HL-60/S4 treated with retinoic acid at 250 ng/mL for 4 days and 3 days (cell line): ENCODE data around the gene HOGA1.

ENCODE experiments used
- in situ Hi-C: fragments of 300-500 bp; cut with MboI; formaldehyde crosslinking; loops from 2 replicates; pipeline ENCODE4 v1.7.0; 2022; ENCODE audit warnings: low sequenced_read_pairs

Gene HOGA1

DNA sequence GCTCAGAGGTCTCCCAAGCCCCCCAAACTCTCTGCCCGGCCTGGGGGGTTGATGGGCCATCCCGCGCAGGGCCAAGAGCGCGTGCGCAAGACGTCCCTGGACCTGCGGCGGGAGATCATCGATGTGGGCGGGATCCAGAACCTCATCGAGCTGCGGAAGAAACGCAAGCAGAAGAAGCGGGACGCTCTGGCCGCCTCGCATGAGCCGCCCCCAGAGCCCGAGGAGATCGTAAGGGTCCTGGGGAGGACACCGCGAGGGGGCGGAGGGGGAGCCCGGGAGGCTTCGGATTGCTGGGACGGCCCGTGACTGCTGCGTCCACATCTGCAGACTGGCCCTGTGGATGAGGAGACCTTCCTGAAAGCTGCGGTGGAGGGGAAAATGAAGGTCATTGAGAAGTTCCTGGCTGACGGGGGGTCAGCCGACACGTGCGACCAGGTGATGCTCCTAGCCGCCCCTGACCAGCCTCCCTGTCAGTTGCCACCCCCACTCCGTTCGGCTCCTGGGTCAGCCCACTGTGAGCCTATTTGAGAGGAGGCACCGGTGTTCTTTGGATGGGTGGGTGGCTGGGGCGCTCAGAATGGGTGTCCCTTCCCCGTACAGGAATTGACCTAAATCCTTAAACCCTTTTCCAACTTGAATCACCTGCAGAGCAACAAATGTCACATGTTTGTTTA, 5.9 kb upstream of the HOGA1 start:
- in situ Hi-C loops, result no loop called here

DNA sequence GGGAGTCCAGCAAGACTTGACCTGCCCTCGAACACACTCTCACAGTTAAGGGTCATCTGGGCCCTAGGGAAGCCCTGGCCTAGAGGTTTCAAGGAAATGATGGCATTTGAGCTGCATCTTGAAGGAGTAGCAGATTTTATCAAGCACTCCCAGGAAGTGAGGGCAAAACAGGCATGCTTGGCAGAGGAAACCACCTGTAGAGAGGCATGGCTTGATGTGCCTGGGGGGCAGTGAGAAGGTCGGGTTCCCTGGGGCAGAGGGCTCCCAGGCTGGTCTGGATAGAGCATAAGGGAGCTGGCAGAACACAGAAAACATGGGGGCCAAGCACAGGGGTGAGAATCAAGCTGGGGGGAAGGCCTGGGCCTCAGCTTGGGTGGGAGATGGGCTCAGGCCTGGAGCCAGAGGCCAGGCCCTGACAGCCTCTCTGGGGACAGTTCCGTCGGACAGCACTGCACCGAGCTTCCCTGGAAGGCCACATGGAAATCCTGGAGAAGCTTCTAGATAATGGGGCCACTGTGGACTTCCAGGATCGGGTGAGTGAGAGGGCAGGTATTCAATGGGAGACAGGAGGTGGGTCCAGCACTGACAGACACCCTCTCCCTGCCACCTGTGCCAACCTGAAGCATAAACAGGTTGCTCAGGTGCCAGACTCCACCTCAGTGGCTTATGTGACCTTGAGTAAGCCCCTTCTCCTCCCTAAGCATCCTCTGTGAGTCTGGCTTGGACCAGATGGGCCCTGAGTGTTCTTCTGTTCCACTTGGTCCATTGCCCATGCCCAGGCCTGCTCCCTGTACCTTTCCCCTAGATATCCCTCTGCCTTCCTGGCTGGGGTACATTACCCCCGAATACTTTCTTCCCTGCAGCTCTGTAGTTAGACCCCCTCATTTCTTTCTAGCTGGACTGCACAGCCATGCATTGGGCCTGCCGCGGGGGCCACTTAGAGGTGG, 3.5 kb upstream of the HOGA1 start:
- in situ Hi-C loops, result no loop called here

DNA sequence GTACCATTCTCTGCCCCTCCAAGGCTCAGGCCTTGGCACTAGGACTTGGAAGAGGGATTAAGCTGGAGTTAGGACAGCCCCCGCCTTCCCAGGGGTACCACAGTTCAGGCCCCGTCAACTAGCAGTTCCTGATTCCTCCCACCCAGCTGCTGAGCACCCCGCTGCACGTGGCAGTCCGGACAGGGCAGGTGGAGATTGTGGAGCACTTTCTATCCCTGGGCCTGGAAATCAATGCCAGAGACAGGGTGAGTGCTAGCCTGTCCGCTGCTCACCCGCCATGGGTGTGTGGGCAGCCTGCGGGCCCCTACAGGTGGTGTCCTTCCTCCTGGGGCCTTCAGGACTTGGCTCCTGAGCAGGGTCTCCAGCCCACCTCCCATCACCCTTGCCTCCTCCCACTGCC, 2.0 kb upstream of the HOGA1 start:
- in situ Hi-C loops, result no loop called here

DNA sequence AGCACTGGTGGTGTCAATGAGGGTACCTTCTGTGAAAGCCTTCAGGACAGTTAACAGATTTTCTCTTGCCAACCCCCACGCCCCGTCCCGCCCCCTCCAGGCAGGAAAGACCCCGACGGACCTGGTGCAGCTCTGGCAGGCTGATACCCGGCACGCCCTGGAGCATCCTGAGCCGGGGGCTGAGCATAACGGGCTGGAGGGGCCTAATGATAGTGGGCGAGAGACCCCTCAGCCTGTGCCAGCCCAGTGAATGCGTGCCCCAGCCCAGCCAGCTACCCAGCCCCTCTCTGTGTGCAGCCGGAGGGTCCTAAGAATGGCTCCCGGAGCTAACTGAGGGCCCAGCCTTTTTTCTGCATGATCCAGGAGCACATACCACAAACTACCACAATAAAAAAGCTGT, 713 bp upstream of the HOGA1 start:
- in situ Hi-C loops, result no loop called here

DNA sequence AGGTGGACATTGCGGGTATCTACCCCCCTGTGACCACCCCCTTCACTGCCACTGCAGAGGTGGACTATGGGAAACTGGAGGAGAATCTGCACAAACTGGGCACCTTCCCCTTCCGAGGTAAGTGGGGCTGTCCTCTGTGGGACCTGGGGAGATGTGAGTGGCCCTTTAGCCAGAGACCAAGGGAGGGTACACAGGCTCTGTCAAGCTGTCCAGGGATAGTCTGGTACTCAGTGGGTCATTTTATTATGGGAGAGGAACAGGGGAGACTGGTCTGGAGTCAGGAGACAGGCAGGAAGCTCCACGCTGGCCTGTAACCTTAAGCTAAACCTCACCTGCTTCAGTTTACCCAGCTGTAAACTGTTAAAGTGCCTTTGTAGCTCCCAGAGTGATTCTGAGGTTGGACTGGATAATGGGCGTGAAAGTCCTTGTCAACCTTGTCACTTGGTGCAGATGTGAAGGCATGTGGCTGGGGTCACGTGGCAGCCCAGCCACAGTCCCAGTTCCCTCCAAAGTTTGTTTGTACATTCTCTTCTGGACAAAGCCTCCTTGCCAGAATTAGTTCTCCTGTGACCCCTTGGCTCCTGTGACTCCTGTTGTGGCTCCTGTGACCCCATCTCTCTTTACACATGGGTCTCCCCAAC, 729 bp downstream of the HOGA1 start:
- in situ Hi-C loops, result no loop called here

DNA sequence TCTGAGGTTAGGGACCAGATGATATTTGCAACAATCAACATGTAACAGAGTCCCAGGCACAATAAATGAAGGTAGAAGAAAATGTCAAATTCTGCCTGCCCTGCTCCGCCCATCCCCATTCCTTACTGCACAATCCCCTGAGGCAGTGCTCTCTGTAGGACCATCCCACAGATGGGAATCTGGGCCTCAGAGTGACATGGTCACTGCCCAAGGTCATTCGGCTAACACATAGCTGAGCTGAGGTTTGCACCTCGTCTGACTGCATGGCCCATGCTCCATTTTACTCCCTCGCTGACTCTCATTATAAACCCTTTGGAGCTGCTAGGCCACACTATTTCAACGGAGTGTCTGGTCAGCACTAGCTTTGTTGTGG, 1.2 kb downstream of the HOGA1 start:
- in situ Hi-C loops, result no loop called here

DNA sequence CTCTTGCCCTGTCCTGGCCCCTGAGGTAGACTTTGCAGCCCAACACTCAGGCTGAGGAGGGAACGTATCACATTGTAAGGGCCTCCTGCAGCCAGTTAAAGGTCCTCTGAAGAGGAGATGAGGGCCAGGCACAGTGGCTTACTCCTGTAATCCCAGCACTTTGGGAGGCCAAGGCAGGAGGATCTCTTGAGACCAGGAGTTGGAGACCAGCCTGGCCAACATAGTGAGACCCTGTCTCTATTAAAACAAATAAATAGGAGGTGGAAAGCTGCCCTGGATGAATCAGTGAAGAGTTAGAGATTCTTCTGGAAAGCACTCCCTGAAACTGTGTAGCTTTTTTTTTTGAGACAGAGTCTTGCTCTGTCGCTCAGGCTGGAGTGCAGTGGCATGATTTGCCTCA, 3.0 kb downstream of the HOGA1 start:
- in situ Hi-C loops, result no loop called here

DNA sequence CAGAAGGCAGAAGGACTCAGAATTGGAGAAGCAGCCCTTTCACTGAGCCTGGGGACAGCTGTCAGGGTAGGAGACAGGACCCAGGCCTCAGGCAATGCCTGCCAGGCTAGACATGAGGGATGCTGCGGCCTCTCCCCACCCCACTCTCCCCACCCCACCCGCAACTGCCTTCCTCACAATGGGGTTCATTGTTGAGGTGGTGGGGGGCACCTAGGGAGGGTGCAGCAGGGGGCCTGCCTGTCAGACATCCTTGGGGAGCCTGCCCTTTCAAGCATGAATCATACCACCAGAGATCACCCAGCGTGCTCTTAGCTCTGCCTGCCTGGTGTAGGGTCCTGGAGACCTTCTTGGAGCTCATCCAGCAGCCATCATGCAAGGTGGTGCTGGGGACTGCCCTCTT, 5.3 kb downstream of the HOGA1 start, which contains the start of gene C10orf62:
C10orf62 (plus strand) TSS at position 243 of the 400 bp plus-strand sequence. CDS start 177 bp downstream, outside the sequence.
- in situ Hi-C loops, result no loop called here

DNA sequence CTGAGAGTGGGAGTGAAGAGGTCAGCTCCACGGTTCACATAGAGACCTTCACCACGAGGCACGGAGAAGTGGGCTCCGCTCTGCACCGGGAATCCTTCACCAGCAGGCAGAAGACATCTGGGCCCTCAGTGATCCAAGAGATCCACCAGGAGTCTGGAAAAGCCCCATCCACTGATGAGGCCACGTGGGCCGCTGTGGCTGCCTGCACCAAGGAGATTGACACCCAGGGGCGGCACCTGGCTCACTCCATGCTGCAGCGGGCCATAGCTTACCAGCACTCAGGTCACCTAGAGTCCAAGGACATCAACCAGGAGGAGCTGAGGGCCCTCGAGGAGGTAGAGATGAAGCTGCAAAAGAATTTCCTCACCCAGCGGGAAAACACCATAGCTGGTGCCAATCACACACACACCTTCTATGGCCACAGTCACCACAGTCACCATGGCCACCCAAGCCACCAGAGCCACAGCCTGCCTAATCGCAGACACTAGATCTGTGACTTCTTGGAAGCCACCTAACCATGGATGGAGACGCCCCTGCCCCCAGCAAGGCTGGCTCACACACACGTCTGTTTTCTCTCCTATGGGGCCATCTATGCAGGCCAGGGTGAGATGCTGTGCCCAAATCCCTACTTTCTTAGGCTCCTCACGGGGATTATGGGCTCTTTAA, 6.0 kb downstream of the HOGA1 start:
- in situ Hi-C loops, result no loop called here

DNA sequence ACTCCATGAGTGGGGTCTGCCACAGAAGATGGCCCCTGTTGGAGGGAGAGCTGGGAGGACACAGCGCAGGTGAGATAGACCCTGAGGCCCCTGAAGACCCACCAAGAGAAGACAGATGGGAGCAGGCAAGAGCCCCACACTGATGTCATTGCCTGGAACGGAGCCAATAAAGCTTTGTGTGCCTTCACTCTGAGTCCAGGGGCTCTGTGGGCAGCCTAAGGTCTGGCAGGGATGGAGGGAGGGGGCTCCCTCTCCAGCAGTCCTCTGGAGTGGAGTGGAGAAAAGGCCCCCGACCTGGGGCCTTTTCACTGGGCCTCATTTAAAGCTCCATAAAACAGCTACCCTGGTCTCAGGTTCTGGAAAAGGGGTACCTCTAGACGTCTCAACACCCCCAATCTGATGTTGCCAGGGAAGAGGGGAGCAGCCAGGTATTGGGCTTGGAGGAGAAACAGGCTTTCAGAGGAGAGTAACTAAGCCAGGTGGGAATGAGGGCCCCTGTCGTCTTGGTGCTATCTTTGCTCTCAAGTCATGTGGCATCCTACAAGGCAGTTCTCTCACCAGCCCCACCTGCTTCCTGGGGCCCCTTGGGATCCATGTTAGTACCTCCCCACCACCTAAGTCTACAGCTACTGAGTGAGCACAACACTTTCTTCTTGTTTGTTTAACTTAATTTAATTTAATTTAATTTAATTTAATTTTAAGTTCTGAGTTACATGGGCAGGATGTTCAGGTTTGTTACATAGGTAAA, 6.7 kb downstream of the HOGA1 start:
- in situ Hi-C loops, result no loop called here

DNA sequence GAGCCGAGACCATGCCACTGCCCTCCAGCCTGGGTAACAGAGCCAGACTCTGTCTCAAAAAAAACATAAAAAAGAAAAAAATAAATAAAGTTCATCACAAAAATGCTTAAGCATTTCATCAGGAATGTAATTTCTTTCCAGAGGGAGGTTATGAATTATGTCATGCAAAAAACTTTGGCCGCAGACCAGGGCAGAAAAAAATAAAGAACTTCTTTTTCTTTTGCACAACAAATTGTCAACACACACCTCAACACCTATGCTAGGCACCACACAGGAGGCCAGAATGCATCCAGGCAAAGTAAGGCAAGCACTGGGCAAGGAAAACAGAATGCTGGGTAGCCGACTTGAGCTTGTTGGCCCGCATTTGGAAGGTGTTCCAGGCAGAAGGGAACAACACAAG, 9.2 kb downstream of the HOGA1 start:
- in situ Hi-C loops, result no loop called here

DNA sequence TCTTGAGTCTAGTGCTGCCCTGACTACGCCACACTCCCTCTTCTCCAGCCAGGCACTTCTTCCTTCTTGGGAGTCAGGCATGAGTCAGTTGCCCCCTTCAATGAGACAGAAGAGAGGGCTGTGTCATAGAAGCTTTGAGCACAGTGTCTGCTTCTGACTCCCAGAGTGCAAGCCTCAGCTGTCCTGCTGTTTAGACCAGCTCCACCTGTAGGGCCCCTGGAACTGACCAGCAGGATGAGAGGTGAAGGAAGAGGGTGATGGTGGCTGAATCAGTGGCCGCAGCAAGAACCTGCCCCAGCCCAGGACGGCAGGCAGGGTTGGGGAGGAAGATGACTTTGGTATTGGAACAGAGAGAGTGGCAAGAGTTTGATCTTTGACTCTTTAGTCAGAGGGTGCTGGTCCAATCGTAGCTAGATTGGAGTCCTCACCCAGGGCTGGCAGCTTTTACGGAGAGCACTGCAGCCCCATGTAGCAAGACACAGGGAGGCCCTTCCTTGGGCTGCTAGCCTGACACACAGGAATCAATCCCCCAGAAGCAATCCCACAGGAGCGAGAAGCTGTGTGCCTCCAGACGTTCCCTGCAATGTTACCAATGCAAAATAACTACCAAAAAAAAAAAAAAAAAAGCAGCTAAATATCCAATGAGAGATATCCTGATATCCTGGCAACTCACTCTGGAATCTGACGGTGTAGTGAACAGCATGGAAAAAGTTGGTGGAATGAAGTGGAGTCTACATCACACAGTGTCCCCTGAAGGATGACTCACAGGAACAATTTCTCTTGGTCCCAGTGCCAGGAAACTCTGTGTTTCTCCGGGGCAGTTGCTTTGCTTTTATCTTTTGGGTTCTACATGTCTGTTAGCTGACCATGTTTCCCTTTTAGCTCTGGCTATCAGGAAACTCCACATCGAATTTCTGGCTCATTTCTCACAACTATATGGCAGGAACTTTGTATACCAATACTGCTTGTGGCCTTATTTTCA, 12.2 kb downstream of the HOGA1 start:
- in situ Hi-C loops, result no loop called here

DNA sequence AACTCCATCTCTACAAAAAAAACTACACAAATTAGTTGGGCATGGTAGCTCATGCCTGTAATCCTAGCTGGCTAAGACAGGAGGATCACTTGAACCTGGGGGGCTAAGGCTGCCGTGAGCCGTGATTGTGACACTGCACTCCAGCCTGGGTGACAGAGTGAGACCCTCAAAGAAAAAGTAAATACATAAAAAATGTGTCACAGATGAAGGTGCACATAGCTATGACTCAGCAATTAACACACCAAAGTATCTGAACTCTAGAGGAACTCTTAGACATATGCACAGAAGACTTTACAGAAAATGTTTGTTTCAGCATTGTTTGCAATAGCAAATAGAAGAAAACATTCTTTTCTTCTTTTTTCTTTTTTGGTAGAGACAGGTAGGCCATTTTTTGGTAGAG, 13.6 kb downstream of the HOGA1 start:
- in situ Hi-C loops, result no loop called here

DNA sequence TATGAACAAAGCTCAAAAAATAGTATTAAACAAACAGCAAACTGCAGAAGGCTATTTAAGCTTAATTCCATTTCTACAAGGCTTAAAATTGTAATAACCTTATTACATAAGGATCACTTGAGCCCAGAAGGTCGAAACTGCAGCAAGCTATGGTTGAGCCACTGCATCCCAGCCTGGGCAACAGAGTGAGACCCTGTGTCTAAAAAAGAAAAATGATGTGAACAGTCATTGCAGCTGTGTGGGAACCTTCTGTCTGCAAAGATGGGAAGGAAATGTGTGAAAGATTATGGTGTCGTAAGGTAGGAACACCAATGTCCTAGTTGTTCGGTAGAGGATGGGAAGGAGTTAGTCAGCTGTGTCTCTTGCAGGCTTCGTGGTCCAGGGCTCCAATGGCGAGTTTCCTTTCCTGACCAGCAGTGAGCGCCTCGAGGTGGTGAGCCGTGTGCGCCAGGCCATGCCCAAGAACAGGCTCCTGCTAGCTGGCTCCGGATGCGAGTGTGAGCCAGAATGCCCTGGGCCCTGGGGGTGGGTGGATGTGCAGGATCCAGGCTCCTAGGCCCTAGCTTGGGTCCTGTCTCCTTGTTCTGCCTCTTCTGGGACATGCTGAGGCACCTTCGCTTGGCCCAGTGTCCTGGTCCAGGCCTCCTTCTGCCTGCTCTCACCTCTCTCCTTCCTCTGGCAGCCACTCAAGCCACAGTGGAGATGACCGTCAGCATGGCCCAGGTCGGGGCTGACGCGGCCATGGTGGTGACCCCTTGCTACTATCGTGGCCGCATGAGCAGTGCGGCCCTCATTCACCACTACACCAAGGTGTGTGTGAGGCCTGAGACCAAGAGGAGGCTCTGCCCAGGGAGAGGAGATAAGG, 14.4 kb downstream of the HOGA1 start:
- in situ Hi-C loops, result no loop called here

DNA sequence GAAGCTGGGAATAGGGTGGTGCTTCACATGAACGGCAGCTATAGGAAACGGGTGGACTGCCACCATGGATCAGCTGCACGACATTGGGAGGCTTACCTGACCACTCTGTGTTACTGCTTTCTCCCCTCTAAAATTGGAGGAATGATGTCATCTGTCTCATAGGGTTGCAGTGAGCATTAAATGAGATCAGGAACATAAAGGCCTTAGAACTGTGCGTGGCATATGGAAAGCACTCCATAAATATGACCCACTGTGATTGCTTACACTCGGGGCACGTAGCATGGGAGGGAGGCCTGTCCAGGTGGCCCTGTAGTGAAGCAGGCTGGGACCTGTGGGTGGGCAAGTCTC, 15.1 kb downstream of the HOGA1 start:
- in situ Hi-C loops, result no loop called here

DNA sequence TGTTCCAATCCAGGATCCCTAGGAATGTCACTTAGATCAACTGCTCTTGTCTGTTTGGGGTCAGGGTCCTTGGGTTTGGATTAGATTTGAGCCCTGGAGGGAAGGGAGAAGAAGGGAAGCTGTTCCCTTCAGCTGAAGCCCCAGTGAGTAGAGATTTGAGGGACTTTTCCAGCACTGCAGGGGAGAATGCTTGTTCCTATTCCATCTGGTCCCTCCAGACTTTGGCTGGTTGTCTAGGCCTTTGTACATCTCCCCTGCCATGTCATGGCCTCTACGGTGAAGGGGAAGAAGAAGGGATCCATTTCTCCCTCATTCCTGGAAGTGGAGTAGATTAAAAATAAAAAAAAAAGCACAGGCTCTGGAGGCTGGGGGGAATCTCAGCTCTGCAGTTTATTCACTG, 16.4 kb downstream of the HOGA1 start:
- in situ Hi-C loops, result no loop called here

DNA sequence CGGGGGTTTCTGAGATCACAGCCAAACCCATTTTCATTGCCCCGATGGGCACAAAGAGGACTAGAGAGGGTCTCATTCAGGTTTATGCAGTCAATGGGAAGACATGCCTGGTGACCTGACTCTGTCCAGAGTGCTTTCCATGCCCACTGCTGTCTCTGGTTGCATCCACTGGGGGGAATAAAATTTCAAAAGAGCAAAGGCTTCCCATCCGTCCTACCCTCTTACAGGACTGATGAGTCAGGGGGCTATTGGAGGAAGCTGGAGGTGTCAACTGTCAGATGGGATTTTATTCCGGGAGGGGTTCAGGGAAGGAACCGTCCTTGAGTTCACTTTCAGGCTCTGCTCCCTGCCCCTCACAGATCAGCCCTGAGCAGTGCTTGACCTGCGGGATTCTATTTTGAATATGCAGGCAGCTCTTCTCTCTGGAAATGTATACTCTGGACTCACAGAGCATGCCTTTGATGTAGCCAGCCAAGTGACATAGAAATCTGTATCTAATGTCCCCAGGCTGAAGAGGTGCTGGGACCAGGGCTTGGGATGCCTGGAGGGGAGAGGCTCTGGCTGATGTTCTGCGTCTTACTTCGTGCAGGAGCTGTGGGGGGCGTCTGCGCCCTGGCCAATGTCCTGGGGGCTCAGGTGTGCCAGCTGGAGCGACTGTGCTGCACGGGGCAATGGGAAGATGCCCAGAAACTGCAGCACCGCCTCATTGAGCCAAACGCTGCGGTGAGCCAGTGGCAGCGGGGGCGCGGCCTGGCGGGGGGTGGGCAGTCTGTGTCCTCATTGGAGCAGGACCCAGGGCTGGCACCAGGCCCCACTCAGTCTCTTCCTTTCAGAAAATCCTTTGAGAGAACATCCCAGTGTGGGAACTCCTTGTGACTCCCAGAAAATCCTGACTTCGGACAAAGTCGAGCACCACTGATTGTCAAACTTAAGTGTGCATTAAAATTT, 17.4 kb downstream of the HOGA1 start:
- in situ Hi-C loops, result no loop called here
